ENCODE data around the gene SEL1L3.

DNA sequence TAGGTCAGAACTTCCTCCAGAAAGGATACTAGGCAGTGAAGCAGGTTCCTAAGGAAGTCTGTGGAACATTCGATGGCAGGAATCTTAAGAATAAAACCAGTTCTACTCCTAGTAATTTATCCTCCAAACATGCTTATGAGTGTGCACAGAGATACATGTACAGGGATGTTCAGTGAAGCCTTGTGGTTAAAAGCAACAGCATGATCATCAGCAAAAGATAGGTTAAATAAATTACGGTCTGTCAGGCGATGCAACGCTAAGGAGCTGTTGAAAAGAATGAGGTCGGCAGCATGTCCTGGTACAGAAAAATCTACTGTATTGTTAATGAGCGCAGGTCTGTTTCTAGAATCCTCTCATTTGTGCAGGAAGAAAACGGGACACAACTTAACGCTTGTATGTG is 23.6 kb downstream of the SEL1L3 start:
- TF ChIP-seq POLR2A (IDR thresholded peaks at IDR 0.05) (no peak), POLR2AphosphoS5 (IDR thresholded peaks at IDR 0.05) (no peak), EP300 (IDR thresholded peaks at IDR 0.05) (no peak)
- TF ChIP-seq, protein P1, sequence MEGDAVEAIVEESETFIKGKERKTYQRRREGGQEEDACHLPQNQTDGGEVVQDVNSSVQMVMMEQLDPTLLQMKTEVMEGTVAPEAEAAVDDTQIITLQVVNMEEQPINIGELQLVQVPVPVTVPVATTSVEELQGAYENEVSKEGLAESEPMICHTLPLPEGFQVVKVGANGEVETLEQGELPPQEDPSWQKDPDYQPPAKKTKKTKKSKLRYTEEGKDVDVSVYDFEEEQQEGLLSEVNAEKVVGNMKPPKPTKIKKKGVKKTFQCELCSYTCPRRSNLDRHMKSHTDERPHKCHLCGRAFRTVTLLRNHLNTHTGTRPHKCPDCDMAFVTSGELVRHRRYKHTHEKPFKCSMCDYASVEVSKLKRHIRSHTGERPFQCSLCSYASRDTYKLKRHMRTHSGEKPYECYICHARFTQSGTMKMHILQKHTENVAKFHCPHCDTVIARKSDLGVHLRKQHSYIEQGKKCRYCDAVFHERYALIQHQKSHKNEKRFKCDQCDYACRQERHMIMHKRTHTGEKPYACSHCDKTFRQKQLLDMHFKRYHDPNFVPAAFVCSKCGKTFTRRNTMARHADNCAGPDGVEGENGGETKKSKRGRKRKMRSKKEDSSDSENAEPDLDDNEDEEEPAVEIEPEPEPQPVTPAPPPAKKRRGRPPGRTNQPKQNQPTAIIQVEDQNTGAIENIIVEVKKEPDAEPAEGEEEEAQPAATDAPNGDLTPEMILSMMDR (IDR thresholded peaks at IDR 0.05) = no peak

Measured in gastroesophageal sphincter (tissue), 3 donors.